Suprapubic skin (tissue), 4 donors: ENCODE measurements around the gene TOLLIP. TPM values are rescaled to one million over a fixed set of nuclear protein-coding genes. Genes with fewer than 3 reads are reported as not detected.
"Not testable (repeated sequence)": the region's sequence is repeated elsewhere in the genome, so short reads cannot be mapped to it uniquely, and the experiment has no call there.

Experiments used
- DNase-seq, 2 donors: peaks; one replicate each; pipeline ENCODE4 v3.0.0-alpha.2; 2019; ENCODE audit warnings: low spot score in 2 of 2
- H3K27ac ChIP-seq: fragments of 200-600 bp; sonication (generic); one replicate; pipeline ENCODE4 v1.5.1; 2019
- H3K27me3 ChIP-seq: fragments of 200-600 bp; sonication (generic); one replicate; pipeline ENCODE4 v1.5.1; 2019
- H3K36me3 ChIP-seq: fragments of 200-600 bp; sonication (generic); one replicate; pipeline ENCODE4 v1.5.1; 2019
- H3K4me1 ChIP-seq: fragments of 200-600 bp; sonication (generic); one replicate; pipeline ENCODE4 v1.5.1; 2019
- H3K4me3 ChIP-seq: fragments of 200-600 bp; sonication (generic); one replicate; pipeline ENCODE4 v1.5.1; 2019; ENCODE audit warnings: mild to moderate bottlenecking
- H3K9me3 ChIP-seq: fragments of 200-600 bp; sonication (generic); one replicate; pipeline ENCODE4 v1.5.1; 2019
- CTCF ChIP-seq, 2 donors: fragments of 200-600 bp in 1 of 2; fragments of 450-650 bp in 1 of 2; sonication (generic) in 1 of 2; IDR thresholded peaks; one replicate each; pipeline ENCODE4 v1.5.1; 2016 to 2019; ENCODE audit warnings: antibody characterized with exemption in 2 of 2, mild to moderate bottlenecking in 1 of 2, moderate library complexity in 1 of 2
- EP300 ChIP-seq: sonication (generic); formaldehyde crosslinking; IDR thresholded peaks from one replicate; pipeline ENCODE4 v1.6.1; 2017; ENCODE audit warnings: antibody characterized with exemption
- POLR2A ChIP-seq, 2 donors: fragments of 450-650 bp; IDR thresholded peaks; one replicate each; pipeline ENCODE4 v1.6.1; 2017; ENCODE audit warnings: antibody characterized with exemption in 2 of 2, mild to moderate bottlenecking in 2 of 2, moderate library complexity in 2 of 2
- POLR2AphosphoS5 ChIP-seq, 3 donors: sonication (generic); formaldehyde crosslinking; IDR thresholded peaks; one replicate each; pipeline ENCODE4 v1.6.1; 2017; ENCODE audit warnings: antibody characterized with exemption in 3 of 3
- WGBS: methylation state at CpG from one replicate; pipeline ENCODE4 v1.1.5; 2018; 5-methylcytosine and 5-hydroxymethylcytosine counted together
- total RNA-seq, 4 donors: library from RNA; depleted of rRNA; stranded (reverse); fragments of >200 nt; gene quantifications; one replicate each; pipeline ENCODE4 v1.1.0, GENCODE V29; 2016

The TOLLIP gene
- total RNA-seq, result 100 to 1,000 TPM in 2 of 4 donors, 10 to 100 TPM in 2; 96.6 to 105 (median 100) TPM

DNA sequence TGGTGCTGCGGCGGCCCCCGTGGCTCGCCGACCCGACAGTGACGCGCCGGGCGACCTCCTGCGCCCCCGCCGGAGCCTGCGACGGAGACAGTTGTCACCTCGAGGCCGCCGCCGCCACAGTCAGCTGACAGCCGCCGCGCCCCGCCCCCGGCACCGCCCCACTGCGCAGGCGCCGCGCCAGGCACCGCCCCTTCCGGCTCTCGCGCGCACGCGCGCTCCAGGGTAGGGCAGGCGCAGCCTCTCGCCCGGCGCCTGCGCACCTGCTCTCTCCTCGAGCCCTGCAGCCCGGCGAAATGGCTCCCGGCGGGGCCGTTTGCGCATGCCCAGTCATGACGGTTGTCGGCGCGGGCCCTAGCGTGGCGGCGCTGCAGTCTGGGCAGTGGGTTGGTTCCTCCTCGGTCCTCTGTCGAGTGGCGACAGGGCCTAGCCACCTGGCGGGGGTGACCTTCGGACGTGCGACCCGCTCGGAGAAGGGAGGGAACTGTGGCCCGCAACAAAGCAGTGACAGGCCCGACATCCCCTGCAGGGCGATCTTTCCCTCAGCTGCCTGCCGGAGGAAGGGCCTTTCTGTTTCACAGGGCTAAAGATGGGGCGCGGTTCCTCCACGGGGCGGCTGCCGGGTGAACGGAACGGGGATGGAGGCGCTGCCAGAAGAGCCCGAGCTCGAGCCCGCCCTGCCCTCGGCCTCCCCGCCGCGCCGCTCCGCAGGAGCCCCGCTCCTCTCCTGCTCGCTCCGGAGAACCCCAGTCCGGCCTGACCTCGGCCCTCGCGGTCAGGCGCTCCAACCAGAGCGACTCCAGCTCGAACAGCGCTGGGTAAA, at the start of gene TOLLIP:
Gene TOLLIP, minus strand, starts transcription at position 135 of the 820 bp plus-strand sequence. Its CDS starts 134 bp downstream, at position 1.
- Histone ChIP-seq H3K4me1 (peaks cover 48% of the 10 kb centered on the region), H3K27me3 (no peaks in the 10 kb centered on the region), H3K27ac (peak within 1 kb of the TSS; percentile 98), H3K4me3 (peak within 1 kb of the TSS; percentile 99), H3K36me3 (peaks cover 2% of the 10 kb centered on the region), H3K9me3 (no peaks in the 10 kb centered on the region)
- TF ChIP-seq POLR2AphosphoS5 (IDR thresholded peaks at IDR 0.05) (peak in 2 of 3 donors; percentile 52 to 62), POLR2A (IDR thresholded peaks at IDR 0.05) (peak; percentile 65 to 76), CTCF (IDR thresholded peaks at IDR 0.05) (no peak)
- 6% methylated on average over 15 of the region's 97 CpGs for WGBS
- peak; percentile 96 to 97 for DNase-seq

- not testable (repeated sequence) for DNase-seq, H3K9me3 ChIP-seq, H3K27ac ChIP-seq, H3K4me3 ChIP-seq, H3K36me3 ChIP-seq, H3K4me1 ChIP-seq
- 92% methylated on average over 17 of the region's 17 CpGs for WGBS
- H3K27me3 ChIP-seq, result peaks cover 21% of the 10 kb centered on the region
These were observed 49.5 kb upstream of the TOLLIP start for GRCh38 chr11:1358931-1359330.

DNA sequence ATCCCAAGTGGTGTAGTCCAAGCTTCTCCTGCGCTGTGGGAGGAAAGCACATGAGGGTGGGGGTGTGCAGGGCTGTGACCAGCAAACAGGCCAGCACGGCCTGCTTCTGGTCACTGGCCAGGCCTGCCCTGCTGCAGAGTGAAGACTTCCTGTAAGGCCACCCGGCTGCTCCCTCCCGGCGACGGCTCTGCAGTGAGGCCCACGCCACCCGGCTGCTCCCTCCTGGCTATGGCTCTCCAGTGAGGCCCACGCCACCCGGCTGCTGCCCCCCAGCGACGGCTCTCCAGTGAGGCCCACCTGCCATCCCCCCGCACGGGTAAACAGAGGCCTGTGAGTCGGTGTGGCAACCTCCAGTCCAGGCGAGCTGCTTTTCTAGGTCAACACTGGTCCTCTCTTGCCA, 48.9 kb upstream of the TOLLIP start:
- Histone ChIP-seq H3K27ac (no peak overlapping the region), H3K9me3 (no peaks in the 10 kb centered on the region), H3K4me1 (no peaks in the 10 kb centered on the region), H3K4me3 (no peak overlapping the region), H3K27me3 (peaks cover 24% of the 10 kb centered on the region), H3K36me3 (no peaks in the 10 kb centered on the region)
- WGBS, result 80% methylated on average over 2 of the region's 16 CpGs
- TF ChIP-seq POLR2AphosphoS5 (IDR thresholded peaks at IDR 0.05), result no peak
- TF ChIP-seq CTCF (IDR thresholded peaks at IDR 0.05), result no peak
- TF ChIP-seq POLR2A (IDR thresholded peaks at IDR 0.05), result no peak
- TF ChIP-seq EP300, result no peak
- no peak for DNase-seq

- peaks cover 25% of the 10 kb centered on the region for H3K27me3 ChIP-seq
- H3K27ac ChIP-seq, result no peak overlapping the region
- WGBS, result 92% methylated on average over 13 of the region's 13 CpGs
- no peaks in the 10 kb centered on the region for H3K36me3 ChIP-seq
- H3K9me3 ChIP-seq, result no peaks in the 10 kb centered on the region
- H3K4me1 ChIP-seq, result no peaks in the 10 kb centered on the region
- H3K4me3 ChIP-seq, result no peak overlapping the region
- DNase-seq, result no peak
- TF ChIP-seq CTCF (IDR thresholded peaks at IDR 0.05), result no peak
- TF ChIP-seq EP300, result no peak
- no peak for TF ChIP-seq POLR2A (IDR thresholded peaks at IDR 0.05)
- no peak for TF ChIP-seq POLR2AphosphoS5 (IDR thresholded peaks at IDR 0.05)
These were observed 47.1 kb upstream of the TOLLIP start for GRCh38 chr11:1356478-1356960.

- WGBS, result 78% methylated on average over 14 of the region's 14 CpGs
These were observed 46.6 kb upstream of the TOLLIP start for GRCh38 chr11:1356007-1356435.

More at GRCh38 chr11:1356007-1356435, 46.6 kb upstream of the TOLLIP start:
- no peak for TF ChIP-seq POLR2A (IDR thresholded peaks at IDR 0.05)
- TF ChIP-seq POLR2AphosphoS5 (IDR thresholded peaks at IDR 0.05), result no peak
- TF ChIP-seq EP300, result no peak
- TF ChIP-seq CTCF (IDR thresholded peaks at IDR 0.05), result no peak
- H3K4me3 ChIP-seq, result no peak overlapping the region
- no peak overlapping the region for H3K27ac ChIP-seq
- DNase-seq, result no peak
- H3K27me3 ChIP-seq, result peaks cover 25% of the 10 kb centered on the region
- no peaks in the 10 kb centered on the region for H3K4me1 ChIP-seq
- no peaks in the 10 kb centered on the region for H3K9me3 ChIP-seq
- H3K36me3 ChIP-seq, result no peaks in the 10 kb centered on the region
